OCI-LY3 (cell line): ENCODE results near the gene GRIP1.

ENCODE experiments used
- H2AFZ ChIP-seq: fragments of 200-600, 300-600 bp; shearing (Covaris generic); 2 replicates; pipeline ENCODE4 v1.6.0; 2014; ENCODE audit warnings: antibody characterized with exemption, low read depth, low read length
- H3K27ac ChIP-seq: fragments of 200-600, 300-600 bp; sonication (generic); 2 replicates; pipeline ENCODE4 v1.5.1; 2014; ENCODE audit warnings: mild to moderate bottlenecking, low read length, moderate library complexity, mixed read lengths
- H3K27me3 ChIP-seq: fragments of 200-600, 300-600 bp; sonication (generic); 2 replicates; pipeline ENCODE4 v1.6.1; 2014; ENCODE audit warnings: low read depth, low read length, mixed read lengths
- H3K36me3 ChIP-seq: fragments of 200-600, 300-600 bp; sonication (generic); replicated peaks from 2 replicates; pipeline ENCODE3; 2014; ENCODE audit warnings: low read depth, low read length, mixed read lengths
- H3K4me1 ChIP-seq: fragments of 300-600, 200-600 bp; sonication (generic); 2 replicates; pipeline ENCODE4 v1.6.1; 2014; ENCODE audit warnings: low read length, mixed read lengths
- H3K4me2 ChIP-seq: fragments of 200-600, 300-600 bp; sonication (generic); 2 replicates; pipeline ENCODE4 v1.6.1; 2014; ENCODE audit warnings: low read length, mixed read lengths
- H3K4me3 ChIP-seq: fragments of 300-600, 200-600 bp; sonication (generic); 2 replicates; pipeline ENCODE4 v1.5.1; 2014; ENCODE audit warnings: antibody characterized with exemption, mild to moderate bottlenecking, low read length, moderate library complexity
- H3K79me2 ChIP-seq: fragments of 300-600, 200-600 bp; shearing (Covaris generic); 2 replicates; pipeline ENCODE4 v1.6.1; 2014; ENCODE audit warnings: mild to moderate bottlenecking, low read length, mixed read lengths
- H3K9ac ChIP-seq: fragments of 300-600, 200-600 bp; shearing (Covaris generic); 2 replicates; pipeline ENCODE4 v1.6.0; 2014; ENCODE audit warnings: mild to moderate bottlenecking, low read length, moderate library complexity
- H3K9me3 ChIP-seq: fragments of 200-600, 300-600 bp; shearing (Covaris generic); 2 replicates; pipeline ENCODE4 v1.6.1; 2014; ENCODE audit warnings: low read length, mixed read lengths; ENCODE audit not compliant: insufficient read depth
- H4K20me1 ChIP-seq: fragments of 200-600, 300-600 bp; sonication (generic); 2 replicates; pipeline ENCODE4 v1.6.1; 2016; ENCODE audit warnings: low read length, mixed read lengths; ENCODE audit not compliant: insufficient read depth
- EZH2phosphoT487 ChIP-seq: fragments of 200-600 bp; shearing (Covaris generic); IDR thresholded peaks from 2 replicates; pipeline ENCODE4 v1.6.1; 2018; ENCODE audit warnings: antibody characterized with exemption, mixed run types, low read depth
- TF ChIP-seq, protein P1 (sequence below): fragments of 200-600, 300-600 bp; sonication (generic); IDR thresholded peaks from 2 replicates; pipeline ENCODE4 v1.5.1; 2014; ENCODE audit warnings: antibody characterized with exemption, low read length, low read depth

GRIP1 gene

DNA sequence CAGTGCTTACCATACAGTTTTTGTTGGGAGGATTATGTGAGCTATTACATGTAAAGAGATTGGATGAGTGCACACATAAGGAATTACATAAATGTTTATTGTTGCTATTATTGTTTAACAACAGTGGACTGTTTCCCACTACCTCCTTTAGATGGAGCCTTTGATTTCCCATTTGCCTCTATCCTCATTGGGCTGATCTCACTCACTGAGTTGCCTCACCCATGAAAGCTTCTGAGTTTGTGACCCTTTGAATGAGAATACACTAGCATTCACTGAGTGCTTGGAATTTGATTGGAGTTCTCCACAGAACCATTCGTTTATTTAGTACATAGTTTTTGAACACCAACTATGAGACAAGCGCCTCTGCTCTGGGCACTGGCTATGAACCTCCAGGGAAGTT, 255.6 kb downstream of the GRIP1 start:
- no peaks in the 10 kb centered on the region for H3K9me3 ChIP-seq

DNA sequence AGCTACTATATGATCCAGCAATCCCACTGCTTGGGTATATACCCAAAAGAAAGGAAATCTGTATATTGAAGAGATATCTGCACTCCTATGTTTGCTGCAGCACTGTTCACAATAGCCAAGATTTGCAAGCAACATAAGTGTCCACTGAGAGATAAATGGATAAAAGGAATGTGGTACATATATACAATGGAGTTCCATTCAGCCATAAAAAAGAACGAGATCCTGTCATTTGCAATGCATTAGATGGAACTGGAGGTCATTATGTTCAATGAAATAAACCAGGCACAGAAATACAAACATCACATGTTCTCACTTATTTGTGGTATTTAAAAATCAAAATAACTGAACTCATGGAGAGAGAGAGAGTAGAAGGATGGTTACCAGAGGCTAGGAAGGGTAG, 260.0 kb downstream of the GRIP1 start:
- Histone ChIP-seq H3K27me3 (no peaks in the 10 kb centered on the region), H4K20me1 (no peaks in the 10 kb centered on the region), H3K36me3 (no peaks in the 10 kb centered on the region), H3K9ac (no peak overlapping the region), H3K4me2 (no peak overlapping the region), H3K4me3 (no peak overlapping the region), H3K4me1 (no peaks in the 10 kb centered on the region), H3K9me3 (no peaks in the 10 kb centered on the region), H3K27ac (no peak overlapping the region), H2AFZ (no peak overlapping the region), H3K79me2 (no peaks in the 10 kb centered on the region)
- TF ChIP-seq, protein P1, sequence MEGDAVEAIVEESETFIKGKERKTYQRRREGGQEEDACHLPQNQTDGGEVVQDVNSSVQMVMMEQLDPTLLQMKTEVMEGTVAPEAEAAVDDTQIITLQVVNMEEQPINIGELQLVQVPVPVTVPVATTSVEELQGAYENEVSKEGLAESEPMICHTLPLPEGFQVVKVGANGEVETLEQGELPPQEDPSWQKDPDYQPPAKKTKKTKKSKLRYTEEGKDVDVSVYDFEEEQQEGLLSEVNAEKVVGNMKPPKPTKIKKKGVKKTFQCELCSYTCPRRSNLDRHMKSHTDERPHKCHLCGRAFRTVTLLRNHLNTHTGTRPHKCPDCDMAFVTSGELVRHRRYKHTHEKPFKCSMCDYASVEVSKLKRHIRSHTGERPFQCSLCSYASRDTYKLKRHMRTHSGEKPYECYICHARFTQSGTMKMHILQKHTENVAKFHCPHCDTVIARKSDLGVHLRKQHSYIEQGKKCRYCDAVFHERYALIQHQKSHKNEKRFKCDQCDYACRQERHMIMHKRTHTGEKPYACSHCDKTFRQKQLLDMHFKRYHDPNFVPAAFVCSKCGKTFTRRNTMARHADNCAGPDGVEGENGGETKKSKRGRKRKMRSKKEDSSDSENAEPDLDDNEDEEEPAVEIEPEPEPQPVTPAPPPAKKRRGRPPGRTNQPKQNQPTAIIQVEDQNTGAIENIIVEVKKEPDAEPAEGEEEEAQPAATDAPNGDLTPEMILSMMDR = no peak
- TF ChIP-seq EZH2phosphoT487 = no peak

More for the DNA sequence above, 255.6 kb downstream of the GRIP1 start:
- Histone ChIP-seq H3K4me3 (no peak overlapping the region), H2AFZ (no peak overlapping the region), H3K27me3 (no peaks in the 10 kb centered on the region), H4K20me1 (no peaks in the 10 kb centered on the region), H3K4me2 (no peak overlapping the region), H3K27ac (no peak overlapping the region), H3K4me1 (no peaks in the 10 kb centered on the region), H3K36me3 (no peaks in the 10 kb centered on the region), H3K79me2 (no peaks in the 10 kb centered on the region), H3K9ac (no peak overlapping the region)
- TF ChIP-seq, protein P1 = no peak
- no peak for TF ChIP-seq EZH2phosphoT487

DNA sequence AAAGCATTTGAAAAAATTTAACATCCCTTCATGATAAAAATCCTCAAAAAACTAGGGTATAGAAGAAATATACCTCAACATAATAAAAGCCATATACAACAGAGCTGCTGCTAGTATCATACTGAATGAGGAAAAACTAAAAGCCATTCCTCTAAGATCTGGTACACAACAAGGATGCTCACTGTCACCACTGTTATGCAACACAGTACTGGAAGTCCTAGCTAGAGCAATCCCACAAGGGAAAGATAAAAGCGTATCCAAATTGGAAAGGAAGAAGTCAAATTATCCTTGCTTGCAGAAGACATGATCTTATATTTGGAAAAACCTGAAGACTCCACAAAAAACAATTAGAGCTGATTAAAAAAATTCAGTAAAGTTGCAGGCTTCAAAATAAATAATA, 261.7 kb downstream of the GRIP1 start:
- H3K4me3 ChIP-seq = no peak overlapping the region
- no peaks in the 10 kb centered on the region for H4K20me1 ChIP-seq
- H3K9me3 ChIP-seq = no peaks in the 10 kb centered on the region
- no peaks in the 10 kb centered on the region for H3K79me2 ChIP-seq
- no peak overlapping the region for H2AFZ ChIP-seq
- no peaks in the 10 kb centered on the region for H3K4me1 ChIP-seq
- no peak overlapping the region for H3K9ac ChIP-seq
- H3K4me2 ChIP-seq = no peak overlapping the region
- no peak overlapping the region for H3K27ac ChIP-seq
- no peak for TF ChIP-seq EZH2phosphoT487
- TF ChIP-seq, protein P1 = no peak
- H3K27me3 ChIP-seq = no peaks in the 10 kb centered on the region
- no peaks in the 10 kb centered on the region for H3K36me3 ChIP-seq

DNA sequence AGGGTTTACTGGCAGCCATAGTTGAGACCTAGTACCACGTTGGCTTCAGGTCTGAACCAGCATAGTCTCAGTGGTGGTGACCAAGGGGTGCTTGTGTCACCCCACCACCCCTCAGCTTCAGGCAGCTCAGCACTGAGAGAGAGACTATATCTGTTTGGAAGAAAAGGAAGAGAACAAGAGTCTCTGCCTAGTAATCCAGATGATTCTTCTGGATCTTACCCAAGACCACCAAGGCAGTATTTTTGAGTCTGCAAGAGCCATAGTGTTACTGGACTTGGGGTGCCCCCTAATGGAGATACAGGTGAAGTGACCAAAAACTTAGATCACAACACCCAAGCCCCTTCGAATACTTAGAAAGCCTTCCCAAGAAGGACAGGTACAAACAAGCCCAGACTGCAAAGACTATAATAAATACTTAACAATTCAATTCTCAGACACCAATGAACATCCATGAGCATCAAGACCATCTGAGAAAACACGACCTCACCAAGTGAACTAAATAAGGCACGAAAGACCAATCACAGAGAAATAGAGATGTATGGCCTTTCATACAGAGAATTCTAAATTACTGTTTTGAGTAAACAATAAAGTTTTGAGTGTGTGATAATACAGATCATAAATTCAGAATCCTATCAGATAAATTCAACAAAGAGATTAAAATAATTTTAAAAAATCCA, 269.5 kb downstream of the GRIP1 start:
- Histone ChIP-seq H3K4me1 (peaks cover 7% of the 10 kb centered on the region), H3K27ac (no peak overlapping the region), H3K9me3 (no peaks in the 10 kb centered on the region), H3K9ac (no peak overlapping the region), H4K20me1 (no peaks in the 10 kb centered on the region), H3K27me3 (no peaks in the 10 kb centered on the region), H3K36me3 (no peaks in the 10 kb centered on the region), H3K4me2 (no peak overlapping the region), H3K79me2 (no peaks in the 10 kb centered on the region), H3K4me3 (no peak overlapping the region), H2AFZ (no peak overlapping the region)
- TF ChIP-seq, protein P1 = peak; percentile 85
- TF ChIP-seq EZH2phosphoT487 = no peak
